ENCODE data around the gene TNNT3. TPM values are rescaled to one million over a fixed set of nuclear protein-coding genes. Genes with fewer than 3 reads are reported as not detected.

TNNT3 gene
- total and polyA plus RNA-seq, 2 experiments from 2014 or later: not detected

- H4K20me1 ChIP-seq (ENCODE audit: insufficient read depth): no peaks in the 10 kb centered on the region
- TF ChIP-seq EZH2phosphoT487 (IDR thresholded peaks at IDR 0.05; ENCODE audit: insufficient read depth, low read depth) (no peak), EZH2 (IDR thresholded peaks at IDR 0.05; ENCODE audit: insufficient read depth, poor library complexity, severe bottlenecking) (no peak)
- H3F3A ChIP-seq (ENCODE audit: insufficient read depth): no peaks in the 10 kb centered on the region
- H3K27ac ChIP-seq: no peak overlapping the region
- H3K36me3 ChIP-seq (ENCODE audit: low read depth): no peaks in the 10 kb centered on the region
- 80 to 84% methylated on average over 26 to 31 of the region's 31 CpGs for WGBS, 2 experiments (ENCODE audit: low coverage in 1 of 2, low lambda C conversion rate in 2 of 2, missing lambda C conversion rate in 2 of 2)
- peaks cover 8% of the 10 kb centered on the region for H3K27me3 ChIP-seq (replicated peaks; ENCODE audit: insufficient read depth)
- no peak overlapping the region for H3K4me2 ChIP-seq (ENCODE audit: unreplicated experiment)
- no peak overlapping the region for H2AFZ ChIP-seq
- H3K4me3 ChIP-seq: no peak overlapping the region
- H3K79me2 ChIP-seq (ENCODE audit: insufficient read depth): no peaks in the 10 kb centered on the region
- H3K9me3 ChIP-seq (ENCODE audit: low read depth): no peaks in the 10 kb centered on the region
- in situ Hi-C loops (cut with MboI): no loop called here
- H3K9me2 ChIP-seq (ENCODE audit: insufficient read depth): no peaks in the 10 kb centered on the region
- H3K9ac ChIP-seq: no peak overlapping the region
- 0 out of 2 replicates have a peak, but pooled peaks cover 2% of the 10 kb centered on the region for H3K4me1 ChIP-seq (ENCODE audit: insufficient read depth)
- no peak for DNase-seq
Measured at GRCh38 chr11:1913271-1914060, 6.0 kb upstream of the TNNT3 start.

GRCh38 chr11:1915795-1916131 lies 3.7 kb upstream of the TNNT3 start:
- Histone ChIP-seq H3K36me3 (ENCODE audit: low read depth) (no peaks in the 10 kb centered on the region), H3K4me1 (ENCODE audit: insufficient read depth) (no peaks in the 10 kb centered on the region), H3K4me2 (ENCODE audit: unreplicated experiment) (no peak overlapping the region), H3K27me3 (replicated peaks; ENCODE audit: insufficient read depth) (peaks cover 3% of the 10 kb centered on the region), H3K27ac (no peak overlapping the region), H2AFZ (no peak overlapping the region), H3K9ac (no peak overlapping the region), H3K79me2 (ENCODE audit: insufficient read depth) (no peaks in the 10 kb centered on the region), H3F3A (ENCODE audit: insufficient read depth) (no peaks in the 10 kb centered on the region), H3K4me3 (no peak overlapping the region), H4K20me1 (ENCODE audit: insufficient read depth) (no peaks in the 10 kb centered on the region), H3K9me3 (ENCODE audit: low read depth) (no peaks in the 10 kb centered on the region), H3K9me2 (ENCODE audit: insufficient read depth) (no peaks in the 10 kb centered on the region)
- TF ChIP-seq EZH2 (IDR thresholded peaks at IDR 0.05; ENCODE audit: insufficient read depth, poor library complexity, severe bottlenecking): no peak
- no peak for TF ChIP-seq EZH2phosphoT487 (IDR thresholded peaks at IDR 0.05; ENCODE audit: insufficient read depth, low read depth)
- in situ Hi-C loops (cut with MboI): no loop called here
- DNase-seq: no peak
- 60 to 69% methylated on average over 2 of the region's 2 CpGs for WGBS, 2 experiments (ENCODE audit: low coverage in 1 of 2, low lambda C conversion rate in 2 of 2, missing lambda C conversion rate in 2 of 2)

- no peaks in the 10 kb centered on the region for H3K9me3 ChIP-seq (ENCODE audit: low read depth)
- 29 to 39% methylated on average over 13 to 14 of the region's 14 CpGs for WGBS, 2 experiments (ENCODE audit: low coverage in 1 of 2, low lambda C conversion rate in 2 of 2, missing lambda C conversion rate in 2 of 2)
- H3K4me2 ChIP-seq (ENCODE audit: unreplicated experiment): no peak overlapping the region
- H4K20me1 ChIP-seq (ENCODE audit: insufficient read depth): no peaks in the 10 kb centered on the region
- H3K27me3 ChIP-seq (replicated peaks; ENCODE audit: insufficient read depth): peaks cover 3% of the 10 kb centered on the region; the same call in 1 of the 2 replicates
- TF ChIP-seq EZH2 (IDR thresholded peaks at IDR 0.05; ENCODE audit: insufficient read depth, poor library complexity, severe bottlenecking) (no peak), EZH2phosphoT487 (IDR thresholded peaks at IDR 0.05; ENCODE audit: insufficient read depth, low read depth) (no peak)
- H3K36me3 ChIP-seq (ENCODE audit: low read depth): no peaks in the 10 kb centered on the region
- H3K4me1 ChIP-seq (ENCODE audit: insufficient read depth): no peaks in the 10 kb centered on the region
- in situ Hi-C loops (cut with MboI): no loop called here
- no peak overlapping the region for H3K27ac ChIP-seq
- H3K79me2 ChIP-seq (ENCODE audit: insufficient read depth): no peaks in the 10 kb centered on the region
- no peak for DNase-seq
- no peak overlapping the region for H2AFZ ChIP-seq
- no peaks in the 10 kb centered on the region for H3F3A ChIP-seq (ENCODE audit: insufficient read depth)
- H3K4me3 ChIP-seq: no peak overlapping the region
- H3K9ac ChIP-seq: no peak overlapping the region
- no peaks in the 10 kb centered on the region for H3K9me2 ChIP-seq (ENCODE audit: insufficient read depth)
Measured at GRCh38 chr11:1916132-1916985, 3.1 kb upstream of the TNNT3 start.

GRCh38 chr11:1916986-1917522 lies 2.4 kb upstream of the TNNT3 start:
- Histone ChIP-seq H2AFZ (no peak overlapping the region), H3K79me2 (ENCODE audit: insufficient read depth) (no peaks in the 10 kb centered on the region), H3F3A (ENCODE audit: insufficient read depth) (no peaks in the 10 kb centered on the region), H3K27me3 (replicated peaks; ENCODE audit: insufficient read depth) (peaks cover 3% of the 10 kb centered on the region; the same call in 1 of the 2 replicates), H3K9me2 (ENCODE audit: insufficient read depth) (no peaks in the 10 kb centered on the region), H3K9ac (no peak overlapping the region), H3K4me3 (no peak overlapping the region), H3K4me1 (ENCODE audit: insufficient read depth) (no peaks in the 10 kb centered on the region), H3K4me2 (ENCODE audit: unreplicated experiment) (no peak overlapping the region), H4K20me1 (ENCODE audit: insufficient read depth) (no peaks in the 10 kb centered on the region), H3K36me3 (ENCODE audit: low read depth) (no peaks in the 10 kb centered on the region), H3K9me3 (ENCODE audit: low read depth) (no peaks in the 10 kb centered on the region), H3K27ac (no peak overlapping the region)
- DNase-seq: no peak
- no peak for TF ChIP-seq EZH2phosphoT487 (IDR thresholded peaks at IDR 0.05; ENCODE audit: insufficient read depth, low read depth)
- no peak for TF ChIP-seq EZH2 (IDR thresholded peaks at IDR 0.05; ENCODE audit: insufficient read depth, poor library complexity, severe bottlenecking)
- in situ Hi-C loops (cut with MboI): no loop called here
- 18 to 26% methylated on average over 4 to 8 of the region's 8 CpGs for WGBS, 2 experiments (ENCODE audit: low coverage in 1 of 2, low lambda C conversion rate in 2 of 2, missing lambda C conversion rate in 2 of 2)
